Measurements from ENCODE around the gene TMEM140.

Gene TMEM140

DNA sequence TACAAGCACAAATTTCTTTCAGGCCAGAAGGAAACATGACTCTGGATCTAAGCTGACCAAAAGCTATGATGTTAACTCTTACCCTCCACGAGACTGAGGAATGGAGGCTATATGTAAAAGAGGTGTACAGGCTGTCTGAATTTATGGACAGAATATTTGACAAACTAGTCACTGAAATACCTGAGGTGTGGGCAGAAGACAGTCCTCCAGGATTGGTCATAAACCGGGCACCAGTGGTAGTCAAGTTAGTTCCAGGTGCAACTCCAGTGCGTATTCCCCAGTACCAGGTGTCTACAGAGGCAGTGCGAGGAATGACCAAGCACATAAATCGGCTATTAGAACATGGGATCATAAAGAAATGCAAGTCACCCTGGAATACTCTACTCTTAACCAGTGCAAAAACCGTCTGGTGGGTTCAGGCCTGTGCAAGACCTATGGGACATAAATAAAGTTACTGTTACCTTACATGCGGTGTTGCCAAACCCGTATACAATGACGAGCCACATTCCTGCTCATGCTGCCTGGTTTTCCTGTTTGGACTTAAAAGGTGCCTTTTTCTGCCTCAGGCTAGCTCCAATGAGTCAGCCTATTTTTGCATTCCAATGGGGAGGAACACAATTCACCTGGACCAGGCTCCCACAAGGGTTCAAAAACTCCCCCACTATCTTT is 29.3 kb downstream of the TMEM140 start:
- no peak for DNase-seq

DNA sequence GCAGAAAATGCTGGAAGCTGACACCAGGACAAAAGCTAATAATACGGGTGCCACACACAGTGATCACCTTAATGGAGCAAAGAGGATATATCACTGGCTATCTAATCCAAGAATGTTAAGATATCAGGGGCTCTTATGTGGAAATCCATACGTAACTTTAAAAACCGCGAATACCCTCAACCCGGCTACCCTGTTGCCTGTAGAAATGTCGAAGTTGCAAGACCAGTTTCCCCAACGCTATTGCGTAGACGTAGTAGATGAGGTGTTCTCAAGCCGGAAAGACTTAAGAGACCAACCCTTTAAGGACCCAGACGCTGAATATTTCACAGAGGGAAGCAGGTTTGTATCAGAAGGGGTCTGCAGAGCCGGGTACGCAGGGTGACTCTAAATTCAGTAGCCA is 30.5 kb downstream of the TMEM140 start:
- no peak for DNase-seq

DNA sequence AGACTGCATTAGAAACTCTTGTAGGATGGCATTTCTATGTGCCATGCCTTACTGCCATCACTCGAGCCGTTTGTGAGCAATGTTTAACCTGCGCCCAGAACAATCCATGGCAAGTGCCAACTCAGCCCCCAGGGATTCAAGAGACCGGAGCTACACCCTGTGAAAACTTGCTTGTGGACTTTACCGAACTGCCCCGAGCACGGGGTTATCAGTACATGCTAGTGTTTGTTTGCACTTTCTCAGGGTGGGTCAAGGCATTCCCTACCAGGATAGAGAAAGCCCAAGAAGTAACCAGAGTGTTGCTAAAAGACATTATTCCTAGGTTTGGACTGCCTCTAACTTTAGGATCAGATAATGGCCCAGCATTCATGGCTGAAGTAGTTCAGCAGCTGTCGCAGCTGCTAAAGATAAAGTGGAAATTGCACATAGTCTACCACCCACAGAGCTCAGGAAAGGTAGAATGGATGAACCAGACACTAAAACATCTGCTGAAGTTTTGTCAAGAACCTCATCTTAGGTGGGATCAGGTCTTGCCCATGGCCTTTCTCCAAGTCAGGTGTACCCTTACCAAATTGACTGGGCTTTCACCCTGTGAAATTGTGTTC is 31.6 kb downstream of the TMEM140 start:
- no peak for DNase-seq

DNA sequence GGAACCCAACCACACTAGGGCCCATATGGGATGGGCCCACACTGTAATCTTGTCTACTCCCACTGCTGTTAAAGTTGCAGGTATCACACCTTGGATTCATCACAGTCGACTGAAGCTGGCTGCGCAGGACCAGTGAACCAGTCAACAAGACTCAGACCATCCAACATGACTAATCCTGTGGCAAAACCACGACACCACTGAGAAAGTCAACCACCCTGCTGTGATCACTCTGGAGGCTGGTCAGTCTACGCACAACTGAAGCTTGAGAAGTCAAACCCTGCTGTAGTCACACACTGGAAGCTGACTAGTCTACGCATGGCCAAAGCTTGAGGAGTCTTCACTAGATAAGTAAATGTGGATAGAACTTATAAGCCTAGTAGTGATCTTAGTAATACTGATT is 32.2 kb downstream of the TMEM140 start:
- no peak for DNase-seq

GRCh38 chr7:135181261-135181928 is 33.5 kb downstream of the TMEM140 start:
- no peak for DNase-seq

GRCh38 chr7:135181929-135182678 is 34.2 kb downstream of the TMEM140 start:
- no peak for DNase-seq

DNA sequence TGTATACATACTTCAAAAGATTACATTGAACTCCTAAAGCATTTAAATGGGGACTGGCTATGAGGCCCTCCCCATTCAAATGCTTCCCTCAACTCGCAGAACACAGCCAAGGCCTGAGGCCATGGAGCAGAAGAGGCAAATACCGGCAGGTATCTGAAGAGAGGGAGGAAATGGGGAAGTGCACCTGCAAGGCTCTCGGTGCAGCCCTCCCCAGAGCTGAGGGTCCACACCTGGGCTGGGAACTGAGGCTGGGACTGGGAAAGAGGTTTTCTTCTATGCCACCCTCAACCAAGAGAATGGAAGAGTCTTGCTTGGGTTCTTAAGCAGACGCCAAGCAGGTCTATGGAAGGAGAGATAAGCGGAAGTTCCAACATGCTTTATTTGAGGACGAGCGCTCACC is 35.6 kb downstream of the TMEM140 start:
- DNase-seq = no peak

DNA sequence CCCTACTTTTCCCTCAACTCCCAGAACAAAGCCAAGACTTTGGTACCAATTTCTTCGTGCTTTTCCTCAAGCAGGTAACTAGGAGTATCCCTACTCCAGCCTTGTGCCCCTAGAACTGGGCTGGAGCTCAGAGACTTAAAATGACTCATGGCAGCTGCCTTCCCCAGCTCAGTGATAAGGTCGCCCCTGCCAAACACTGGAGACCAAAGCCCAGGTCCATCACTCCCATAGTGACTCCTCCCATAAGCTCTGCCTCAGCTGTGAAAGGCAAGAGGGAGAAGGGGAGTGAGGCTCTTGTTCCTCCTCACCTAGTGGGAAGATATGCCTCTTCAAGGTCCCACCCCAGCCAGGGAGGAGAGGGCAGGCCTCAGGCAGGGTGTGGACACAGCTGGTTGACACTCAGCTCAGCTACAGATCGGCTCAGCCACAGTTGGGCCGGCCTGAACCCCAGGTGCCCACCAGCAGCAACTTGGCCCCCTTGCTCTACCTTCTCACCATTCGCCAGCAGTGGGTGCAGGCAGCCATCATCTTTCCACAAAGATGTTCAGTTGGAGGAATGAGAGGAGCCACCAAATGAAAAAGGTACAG is 36.5 kb downstream of the TMEM140 start:
- DNase-seq = no peak

GRCh38 chr7:135185471-135186260 is 37.8 kb downstream of the TMEM140 start:
- DNase-seq = no peak

- no peak for DNase-seq
These were observed 38.3 kb downstream of the TMEM140 start for GRCh38 chr7:135186261-135186540.

DNA sequence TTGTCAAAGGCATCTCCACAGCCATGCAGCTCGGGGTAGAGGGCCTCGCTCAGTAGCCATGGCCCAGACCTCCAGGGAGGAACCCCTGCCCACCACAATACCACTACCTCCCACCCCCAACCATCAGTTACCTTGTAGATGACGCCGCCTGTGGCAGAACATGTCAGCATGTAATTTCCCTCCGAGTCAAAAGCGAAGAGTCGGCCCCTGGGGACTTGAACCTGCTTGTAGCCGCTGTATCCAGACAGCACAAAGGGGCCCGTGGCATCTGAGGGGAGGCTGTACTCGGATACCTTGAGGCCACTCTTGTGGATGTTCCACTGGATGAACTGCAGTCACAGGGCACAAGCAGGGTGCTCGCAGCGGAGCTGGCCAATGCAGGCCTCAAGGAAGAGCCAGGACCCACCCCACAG is 39.0 kb downstream of the TMEM140 start:
- no peak for DNase-seq

DNA sequence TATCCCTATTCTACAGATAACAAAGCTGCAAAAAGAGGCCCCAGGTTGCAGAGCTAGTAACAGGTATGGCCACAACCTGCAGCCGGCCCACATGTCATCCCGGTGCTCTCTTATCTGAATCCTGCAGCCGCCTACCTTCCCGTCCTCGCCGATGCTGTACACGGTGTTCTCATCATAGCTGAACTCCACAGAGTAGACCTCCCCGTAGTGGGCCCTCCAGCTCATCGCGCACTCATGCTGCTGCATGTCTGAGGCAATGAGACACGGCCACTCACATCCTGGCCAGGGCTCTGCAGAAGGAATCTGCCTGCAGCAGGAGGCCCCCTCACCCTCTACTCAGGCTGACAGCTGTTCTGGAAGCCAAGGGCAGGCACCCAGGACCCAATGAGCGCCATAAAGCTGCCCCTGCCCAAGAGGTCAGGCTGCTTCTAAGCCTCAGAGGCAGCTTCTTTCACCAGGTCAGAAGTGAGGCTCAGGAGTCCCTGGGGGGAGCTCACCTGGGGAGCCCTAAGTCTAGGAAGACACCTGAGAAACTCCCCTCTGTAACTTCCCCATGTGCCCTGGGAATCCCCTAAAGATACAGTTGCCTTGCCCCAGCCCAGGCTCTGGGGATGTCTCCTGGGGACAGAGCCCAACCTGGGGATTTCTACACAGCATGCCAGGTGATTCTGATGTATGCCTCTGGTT is 40.6 kb downstream of the TMEM140 start:
- no peak for DNase-seq

DNA sequence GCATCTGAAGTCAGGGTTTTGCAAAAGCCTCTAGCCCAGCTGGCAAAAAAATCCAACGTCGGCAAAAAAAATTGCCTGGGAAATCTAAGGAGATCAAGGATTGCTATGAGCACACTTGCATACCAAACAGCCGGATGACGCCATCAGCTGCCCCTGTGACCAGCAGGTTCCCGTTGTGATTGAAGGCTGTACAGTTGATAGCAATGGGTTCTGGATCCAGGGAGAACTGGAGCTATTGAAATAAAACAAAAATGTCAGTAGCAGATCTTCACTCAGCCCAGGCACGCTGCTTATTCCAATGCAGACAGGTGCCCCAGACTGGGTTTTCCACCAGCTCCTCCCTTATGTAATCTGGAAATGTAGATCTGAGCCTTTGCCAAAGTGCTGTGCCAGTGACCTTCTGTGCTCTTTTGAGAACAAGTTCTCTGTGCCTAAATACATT is 41.4 kb downstream of the TMEM140 start:
- DNase-seq = no peak

DNA sequence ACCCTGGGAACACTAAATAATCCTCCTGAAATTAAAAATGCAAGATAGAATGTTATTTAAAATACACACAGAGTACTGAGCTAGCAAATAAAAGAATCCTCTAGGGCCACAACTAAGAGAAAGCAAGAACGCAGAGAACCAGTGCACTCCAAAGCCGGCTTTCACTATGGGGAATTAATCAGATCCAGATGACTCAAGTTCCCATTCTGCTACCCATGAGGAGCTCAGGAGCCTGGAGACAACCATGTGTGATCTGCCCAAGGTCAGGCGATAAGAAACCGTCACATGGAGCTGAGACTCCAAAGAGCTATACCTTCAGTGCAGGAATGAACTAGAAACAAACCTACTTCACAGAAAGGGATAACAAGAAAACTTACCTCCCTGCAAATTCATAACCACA is 42.1 kb downstream of the TMEM140 start:
- no peak for DNase-seq

- DNase-seq = no peak
These were observed 42.8 kb downstream of the TMEM140 start for GRCh38 chr7:135190703-135191102.

GRCh38 chr7:135192914-135193536 is 45.2 kb downstream of the TMEM140 start:
- DNase-seq = no peak

DNA sequence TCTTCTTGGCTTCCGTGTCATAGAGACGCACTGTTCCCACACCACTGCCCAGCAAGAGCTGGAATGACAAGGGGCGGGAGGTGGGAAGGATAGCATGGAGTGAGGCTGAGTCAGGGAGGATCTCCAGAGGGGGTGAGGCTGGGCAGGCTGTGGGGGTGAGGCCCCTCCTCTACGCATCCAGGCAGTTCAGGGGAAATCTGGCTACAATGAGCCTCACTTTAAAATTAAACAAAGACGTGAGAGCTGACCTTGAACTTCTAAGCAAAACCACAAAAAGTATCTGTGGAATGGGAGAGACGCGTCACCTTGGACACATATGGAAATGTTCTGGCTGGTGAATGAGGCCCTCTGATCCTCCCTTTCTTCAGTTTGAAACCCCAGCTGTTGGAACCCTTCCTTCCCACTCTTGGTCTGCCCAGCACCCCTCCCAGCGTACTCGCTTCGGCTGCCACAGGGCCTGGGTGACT is 45.8 kb downstream of the TMEM140 start:
- no peak for DNase-seq

DNA sequence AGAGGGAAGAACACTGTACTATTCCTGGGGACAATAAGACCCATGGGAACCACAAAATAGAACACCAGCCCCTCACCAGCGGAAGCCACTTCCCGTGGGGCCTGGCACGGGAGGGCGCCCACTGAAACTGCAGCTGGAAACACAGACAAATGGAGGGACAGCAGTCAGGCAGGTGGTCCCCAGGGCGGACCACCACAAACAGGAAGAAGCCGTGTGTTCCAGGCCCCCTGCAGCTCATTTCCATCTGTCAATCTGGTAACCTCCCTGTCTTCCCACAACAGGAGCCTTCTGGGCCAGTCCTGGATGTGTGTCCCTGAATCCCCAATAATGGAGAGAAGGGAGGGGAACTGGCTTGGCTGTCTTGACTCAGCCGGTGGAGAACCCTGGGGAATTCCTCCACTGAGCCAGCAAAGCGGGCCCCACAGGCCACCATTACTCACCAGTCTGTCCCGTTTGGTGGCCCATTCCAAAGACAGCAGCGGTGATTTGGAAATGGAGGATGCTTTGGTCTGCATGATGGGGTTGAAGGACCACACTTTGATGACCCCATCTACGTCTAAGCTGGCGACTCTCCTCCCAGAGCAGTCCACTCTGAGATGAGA is 46.7 kb downstream of the TMEM140 start:
- no peak for DNase-seq

DNA sequence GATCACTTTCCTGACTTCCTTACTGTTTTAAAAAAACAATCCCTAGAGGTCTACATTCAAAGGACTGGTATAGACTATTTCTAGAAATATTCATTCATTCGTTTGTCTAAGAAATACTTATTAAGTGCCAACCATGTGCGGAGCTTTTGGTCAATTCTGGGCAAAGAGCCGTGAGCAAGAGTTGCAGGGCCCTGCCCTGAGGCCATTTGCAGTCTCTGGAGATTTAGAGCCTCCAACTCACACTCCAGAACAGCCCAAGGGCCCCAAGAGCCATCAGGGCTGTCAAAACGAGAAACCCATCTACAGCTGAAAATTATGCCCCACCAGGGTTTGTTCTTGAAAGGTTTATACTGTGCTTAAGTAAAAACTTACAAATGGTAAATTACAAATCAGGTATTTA is 47.3 kb downstream of the TMEM140 start:
- DNase-seq = no peak

GRCh38 chr7:135195968-135196629 is 48.2 kb downstream of the TMEM140 start:
- DNase-seq = no peak

All from CD4-positive, alpha-beta T cell treated with Interleukin-6 for 4 hours (primary cell).